SH-SY5Y (cell line): ENCODE data around the gene METTL15.

Experiments
- GATA2 ChIP-seq: IDR thresholded peaks from 2 replicates; pipeline ENCODE4 v1.6.1; 2011; ENCODE audit warnings: mild to moderate bottlenecking, low read depth, low read length
- GATA3 ChIP-seq: IDR thresholded peaks from 2 replicates; pipeline ENCODE4 v1.6.1; 2011; ENCODE audit warnings: low read depth, mild to moderate bottlenecking, low read length, moderate library complexity

METTL15 gene

GRCh38 chr11:28296426-28296825 lies 188.2 kb downstream of the METTL15 start:
- TF ChIP-seq GATA2 (no peak), GATA3 (no peak)

GRCh38 chr11:28298209-28298608 lies 190.0 kb downstream of the METTL15 start:
- TF ChIP-seq GATA2 (no peak), GATA3 (no peak)

- no peak for TF ChIP-seq GATA2
These were observed 195.4 kb downstream of the METTL15 start for GRCh38 chr11:28303477-28304191.

- TF ChIP-seq GATA2 = no peak
- no peak for TF ChIP-seq GATA3
These were observed 207.3 kb downstream of the METTL15 start for GRCh38 chr11:28315440-28315839.

GRCh38 chr11:28318871-28319270 lies 210.7 kb downstream of the METTL15 start:
- TF ChIP-seq GATA3 (no peak), GATA2 (no peak)

GRCh38 chr11:28323621-28324020 lies 215.4 kb downstream of the METTL15 start:
- no peak for TF ChIP-seq GATA2
- no peak for TF ChIP-seq GATA3

- TF ChIP-seq GATA2 = no peak
- TF ChIP-seq GATA3 = no peak
These were observed 229.5 kb downstream of the METTL15 start for GRCh38 chr11:28337701-28338100.

GRCh38 chr11:28338371-28338770 lies 230.2 kb downstream of the METTL15 start:
- TF ChIP-seq GATA3 (no peak), GATA2 (no peak)

GRCh38 chr11:28339488-28339887 lies 231.3 kb downstream of the METTL15 start:
- TF ChIP-seq GATA2 = no peak
- no peak for TF ChIP-seq GATA3

- no peak for TF ChIP-seq GATA2
- TF ChIP-seq GATA3 = no peak
These were observed 234.5 kb downstream of the METTL15 start for GRCh38 chr11:28342716-28343115.

- no peak for TF ChIP-seq GATA3
- TF ChIP-seq GATA2 = no peak
These were observed 235.4 kb downstream of the METTL15 start for GRCh38 chr11:28343304-28344233.

GRCh38 chr11:28346209-28346608 lies 238.0 kb downstream of the METTL15 start:
- no peak for TF ChIP-seq GATA2
- TF ChIP-seq GATA3 = no peak

- TF ChIP-seq GATA2 = no peak
- TF ChIP-seq GATA3 = no peak
These were observed 238.5 kb downstream of the METTL15 start for GRCh38 chr11:28346721-28347120.

- TF ChIP-seq GATA2 (no peak), GATA3 (no peak)
These were observed 239.2 kb downstream of the METTL15 start for GRCh38 chr11:28347371-28347770.

GRCh38 chr11:28350216-28350615 lies 242.0 kb downstream of the METTL15 start:
- TF ChIP-seq GATA3 = no peak
- TF ChIP-seq GATA2 = no peak
